ENCODE results near the gene STARD3.
"Not testable (repeated sequence)": the region's sequence is repeated elsewhere in the genome, so short reads cannot be mapped to it uniquely, and the experiment has no call there.

Gene STARD3

GRCh38 chr17:39674179-39674578 lies 37.2 kb downstream of the STARD3 start:
- DNase-seq = no peak

DNA sequence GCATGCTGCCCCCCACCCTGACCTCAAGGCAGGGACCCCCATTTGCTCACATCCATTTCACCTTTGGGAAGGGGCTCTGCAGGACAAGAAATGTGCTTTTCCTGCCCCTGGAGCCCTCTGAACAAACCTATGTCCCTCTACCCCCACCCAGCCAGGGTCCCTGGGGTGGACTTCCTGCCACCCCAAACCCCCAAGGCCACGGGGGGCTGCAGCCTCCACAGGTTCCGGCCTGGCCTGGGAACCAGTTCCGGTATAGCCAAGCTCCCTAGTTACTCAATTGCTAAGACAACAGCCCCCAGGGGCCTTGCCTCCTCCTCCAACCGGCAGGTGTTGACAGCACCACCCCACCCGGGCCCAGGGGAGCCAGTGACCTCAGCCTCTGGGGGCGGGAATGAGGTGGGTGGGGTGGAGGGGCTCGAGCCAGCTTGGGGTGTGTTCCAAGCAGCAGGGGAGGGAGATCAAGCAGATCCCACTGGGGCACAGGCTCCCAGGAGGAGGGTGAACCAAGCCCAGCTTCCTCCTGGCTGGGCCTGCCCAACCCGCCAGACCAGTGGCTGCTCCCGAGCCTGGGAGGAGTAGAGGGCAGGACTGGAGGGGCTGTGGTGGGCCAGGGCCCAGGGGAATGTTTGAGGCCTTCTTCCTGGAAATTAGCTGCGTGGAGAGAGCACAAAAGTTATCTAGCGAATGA lies 37.9 kb downstream of the STARD3 start:
- DNase-seq = peak; percentile 68

DNA sequence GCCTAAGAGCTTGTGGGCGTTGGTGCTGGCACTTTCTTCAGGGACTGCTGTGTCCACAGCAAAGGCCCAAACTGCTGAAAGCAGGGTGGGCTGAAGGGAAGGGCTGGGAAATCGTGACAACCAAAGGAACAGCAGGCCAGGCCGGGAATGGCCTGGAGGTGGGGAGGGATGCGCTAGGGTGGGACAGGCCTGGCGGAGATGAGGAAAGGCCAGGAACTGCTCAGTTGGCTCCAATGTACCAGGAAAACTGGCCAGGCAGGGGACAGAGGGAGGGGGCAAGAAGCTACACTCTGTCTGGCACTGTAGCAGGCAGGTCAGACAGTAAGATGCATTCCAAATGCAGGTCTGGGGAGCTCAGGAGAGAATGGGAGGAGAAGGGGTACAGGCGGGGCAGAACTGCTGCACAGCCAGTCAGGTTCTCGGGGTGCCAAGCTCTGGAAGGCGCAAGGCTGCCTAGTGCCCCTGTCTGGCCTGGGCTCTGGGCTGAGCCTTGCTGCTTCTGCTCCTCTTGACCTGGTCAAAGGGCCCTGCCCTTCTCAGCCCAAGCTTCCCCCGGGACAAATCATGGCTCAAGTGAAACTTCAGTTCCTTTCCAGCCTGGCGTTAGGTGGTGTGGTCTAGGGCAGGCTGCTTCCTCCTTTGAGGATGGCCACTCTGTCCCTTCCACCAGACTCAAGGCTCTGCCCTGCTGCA lies 38.6 kb downstream of the STARD3 start:
- DNase-seq = no peak

GRCh38 chr17:39676198-39676819 lies 39.4 kb downstream of the STARD3 start:
- peak; percentile 90 for DNase-seq

DNA sequence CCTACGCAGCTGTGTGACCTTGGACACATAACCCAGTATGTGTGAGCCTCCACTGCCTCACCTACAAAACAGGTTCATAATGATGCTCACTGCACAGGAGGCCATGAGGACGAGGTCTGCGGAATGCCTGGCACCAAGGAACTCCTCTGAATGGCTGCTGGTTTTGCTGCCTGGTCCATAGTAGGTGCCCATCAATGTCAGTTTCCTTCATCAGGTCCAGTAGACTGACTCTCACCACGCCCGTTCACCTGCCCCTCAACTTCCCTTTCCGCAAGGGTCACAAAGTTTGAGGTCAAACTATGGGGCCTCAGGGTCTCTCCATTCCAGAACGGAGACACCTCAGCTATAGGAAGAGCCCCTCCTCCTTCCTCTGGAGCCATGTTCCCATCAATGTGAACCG lies 40.1 kb downstream of the STARD3 start:
- DNase-seq = no peak

DNA sequence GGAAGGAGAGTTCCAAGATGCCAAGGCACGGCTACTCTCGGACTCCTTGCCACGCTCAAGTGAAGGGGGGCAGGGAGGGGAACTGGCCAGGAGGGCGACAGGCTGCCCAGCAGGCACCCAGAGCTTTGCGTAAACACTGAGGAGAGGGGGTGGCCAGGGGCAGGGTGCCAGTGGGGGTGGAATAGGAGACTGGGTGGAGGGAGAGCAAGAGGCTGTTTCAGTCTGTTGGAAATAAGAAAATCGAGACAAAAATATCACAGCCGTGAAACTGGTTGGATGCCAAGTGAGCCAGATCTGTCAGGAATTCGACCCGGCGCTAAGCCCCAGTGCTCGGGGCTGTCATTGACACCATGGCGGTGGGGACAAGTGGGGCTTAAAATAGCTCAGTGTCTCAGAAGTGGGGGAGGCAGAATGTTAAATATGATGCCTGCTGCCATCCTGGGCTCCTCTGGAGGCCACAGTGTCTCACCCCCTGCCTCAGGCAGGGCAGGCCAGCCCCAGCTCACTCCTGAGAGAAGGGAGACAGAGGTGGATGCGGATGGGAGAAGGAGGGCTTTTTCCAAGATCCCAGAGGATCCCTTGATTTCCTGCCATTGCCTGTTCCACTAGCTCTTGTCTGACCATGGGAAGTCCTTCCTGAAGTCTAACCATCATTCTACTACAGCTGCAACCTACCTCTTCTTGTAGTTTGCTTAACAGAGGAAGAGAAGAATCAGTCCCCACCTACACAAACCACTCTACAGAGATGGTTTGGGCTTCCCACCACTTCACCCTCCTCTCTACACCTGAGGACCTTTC lies 40.8 kb downstream of the STARD3 start:
- DNase-seq = no peak

- peak; percentile 59 for DNase-seq
Observed at GRCh38 chr17:39678340-39679116, 41.6 kb downstream of the STARD3 start.

- DNase-seq = peak; percentile 91
Observed at GRCh38 chr17:39679521-39680192, 42.7 kb downstream of the STARD3 start.

GRCh38 chr17:39683295-39683939 lies 46.5 kb downstream of the STARD3 start:
- peak; percentile 93 for DNase-seq

DNA sequence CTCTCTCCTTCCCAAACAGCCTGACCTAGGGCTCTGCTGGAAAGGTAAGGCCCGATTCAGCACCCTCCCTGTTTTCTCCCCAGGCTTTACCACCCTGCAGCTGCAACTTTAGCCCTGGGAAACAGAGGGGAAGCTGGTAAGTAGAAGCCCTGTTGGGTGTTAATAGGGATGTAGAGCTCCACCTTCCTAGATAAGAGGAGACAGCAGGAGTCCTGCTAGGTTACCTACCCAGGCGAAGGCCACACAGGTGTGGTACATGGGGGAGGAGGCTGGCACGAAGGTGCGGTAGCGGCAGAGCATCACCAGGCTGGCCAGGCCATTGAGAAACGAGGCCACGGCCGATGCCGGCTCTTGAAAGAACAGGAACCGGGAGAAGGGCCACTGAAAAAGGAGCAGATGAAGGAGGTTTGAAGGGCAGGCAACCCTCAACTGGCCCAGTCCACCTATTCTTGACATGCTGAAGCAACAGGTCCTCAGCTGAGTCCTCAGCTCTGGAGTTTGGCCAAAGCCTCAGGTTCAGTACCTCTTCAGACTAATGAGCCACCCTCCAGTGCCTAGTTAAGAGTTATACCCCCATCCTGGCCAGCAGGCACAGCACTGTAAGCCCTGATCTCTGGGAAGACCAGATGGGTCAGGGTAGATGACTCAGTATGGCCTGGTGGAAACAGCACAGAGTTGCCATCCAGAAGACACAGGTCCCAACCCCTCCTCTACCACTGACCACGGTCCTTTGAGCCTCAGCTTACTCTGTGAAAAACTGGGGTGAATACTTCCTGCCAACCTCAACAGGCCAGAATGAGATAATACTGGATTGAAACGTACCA lies 47.6 kb downstream of the STARD3 start:
- DNase-seq = peak; percentile 76

DNA sequence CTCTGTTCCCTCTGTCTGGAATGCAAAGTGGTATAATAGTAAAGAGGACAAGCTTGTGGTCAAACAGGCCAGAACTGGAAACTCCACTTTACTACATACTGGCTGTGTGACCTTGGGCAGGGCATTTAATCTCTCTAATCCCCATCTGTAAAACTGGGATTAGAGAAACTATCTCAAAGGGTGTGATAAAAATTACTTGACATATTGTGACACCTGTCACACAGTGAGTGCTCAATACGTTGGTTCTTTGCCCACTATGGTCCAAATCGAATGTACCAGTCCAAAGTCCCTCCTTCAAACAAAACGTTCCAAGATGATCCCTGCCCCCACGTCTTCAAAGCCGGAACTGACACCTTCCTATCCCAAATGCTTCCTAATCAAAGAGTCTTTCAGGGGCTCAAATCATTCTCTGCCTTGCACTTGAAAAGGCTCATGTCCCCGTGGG lies 50.2 kb downstream of the STARD3 start:
- peak; percentile 6 for DNase-seq

DNA sequence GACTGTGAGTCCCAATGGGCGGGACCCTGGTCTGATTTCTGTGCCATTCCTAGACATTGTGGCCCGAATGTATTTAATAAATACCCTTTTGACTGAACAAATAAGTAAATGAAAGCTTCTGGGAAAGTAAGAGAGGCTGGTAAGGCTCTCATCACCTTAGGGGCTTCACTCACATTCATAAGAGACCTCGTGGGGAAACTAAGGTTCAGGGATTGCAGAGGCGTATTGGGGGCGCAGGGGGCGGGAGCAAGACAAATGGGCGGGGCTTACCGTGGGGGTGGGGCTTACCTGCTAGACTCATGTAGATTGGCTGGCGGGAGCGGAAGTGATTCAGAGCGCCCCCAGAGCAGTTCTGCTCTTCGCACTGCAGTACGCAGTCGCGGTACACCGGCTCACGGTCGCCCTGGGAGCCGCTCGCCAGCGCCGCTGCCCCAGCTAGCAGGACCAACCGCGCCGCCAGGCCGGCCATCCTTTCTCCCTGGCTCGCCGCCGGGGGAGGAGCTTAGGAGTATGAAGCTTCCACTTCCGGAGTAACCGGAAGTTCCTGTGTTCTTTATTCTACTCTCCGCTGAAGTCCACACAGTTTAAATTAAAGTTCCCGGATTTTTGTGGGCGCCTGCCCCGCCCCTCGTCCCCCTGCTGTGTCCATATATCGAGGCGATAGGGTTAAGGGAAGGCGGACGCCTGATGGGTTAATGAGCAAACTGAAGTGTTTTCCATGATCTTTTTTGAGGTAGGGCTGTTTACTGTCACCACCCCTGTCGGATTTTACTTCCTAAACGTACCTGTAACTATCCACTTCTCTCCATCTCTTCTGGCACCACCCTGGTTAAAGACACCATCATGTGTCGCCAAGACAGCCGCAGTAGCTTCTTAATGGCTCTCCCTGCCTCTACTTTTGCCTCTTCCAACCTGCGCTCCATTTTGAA lies 50.9 kb downstream of the STARD3 start, which contains the start of gene PGAP3:
Gene PGAP3, minus strand, starts transcription at position 512 of the 929 bp plus-strand sequence. Its CDS starts 43 bp downstream, at position 469.
- peak; percentile 96 for DNase-seq

DNA sequence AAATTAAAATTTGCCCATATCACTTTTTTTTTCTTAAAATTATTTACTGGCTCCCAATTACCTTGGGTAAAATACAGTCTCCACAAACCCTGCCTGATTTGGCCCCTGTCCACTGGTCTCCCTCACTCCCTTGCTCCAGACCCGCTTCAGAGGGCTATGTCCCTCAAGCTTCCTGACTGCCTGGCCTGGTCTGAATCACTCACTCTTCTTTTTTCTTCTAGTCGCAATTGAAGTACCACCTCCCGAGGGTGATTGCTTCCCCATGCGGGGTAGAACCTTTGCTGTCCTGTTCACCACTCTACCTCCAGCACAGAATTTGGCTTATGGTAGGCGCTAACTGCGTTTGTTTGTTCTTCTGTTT lies 51.5 kb downstream of the STARD3 start:
- peak; percentile 23 for DNase-seq

DNA sequence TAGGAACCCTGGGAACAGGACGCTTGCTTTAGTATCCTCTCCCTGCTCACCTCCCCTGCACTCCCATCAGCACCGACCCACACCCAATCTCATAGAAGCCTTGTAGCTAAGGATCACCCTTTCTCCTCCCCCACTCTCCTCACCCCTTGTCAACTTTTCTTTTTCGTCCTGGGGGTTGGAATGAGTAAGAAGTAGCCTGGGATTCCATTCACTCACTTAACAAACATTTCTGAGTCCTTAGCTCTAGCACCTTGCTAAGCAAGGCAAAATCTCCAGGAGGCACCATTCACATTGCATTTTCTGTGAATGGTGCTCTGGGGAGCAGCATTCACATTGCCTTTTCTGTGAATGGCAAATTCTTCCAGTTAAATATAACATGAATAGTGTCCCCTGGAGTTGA lies 52.0 kb downstream of the STARD3 start:
- DNase-seq = peak; percentile 15

- no peak for DNase-seq
Observed at GRCh38 chr17:39694593-39694992, 57.6 kb downstream of the STARD3 start.

DNA sequence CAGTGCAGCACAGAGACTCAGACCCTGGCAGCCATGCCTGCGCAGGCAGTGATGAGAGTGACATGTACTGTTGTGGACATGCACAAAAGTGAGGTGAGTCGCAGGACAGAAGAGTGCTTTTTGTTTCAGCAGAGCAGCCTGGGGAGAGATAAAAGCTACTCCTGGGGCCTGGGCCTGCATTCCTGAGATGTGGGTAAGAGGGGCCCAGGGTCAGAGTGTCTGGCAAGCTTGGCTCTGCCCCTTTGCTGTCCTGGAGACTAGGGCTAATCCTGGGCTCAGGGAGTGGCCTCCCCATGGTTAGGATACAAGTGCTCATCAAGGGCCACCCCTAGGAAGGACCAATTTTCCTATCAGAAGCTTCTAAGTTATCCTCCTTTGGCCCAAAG lies 58.1 kb downstream of the STARD3 start:
- DNase-seq = no peak

DNA sequence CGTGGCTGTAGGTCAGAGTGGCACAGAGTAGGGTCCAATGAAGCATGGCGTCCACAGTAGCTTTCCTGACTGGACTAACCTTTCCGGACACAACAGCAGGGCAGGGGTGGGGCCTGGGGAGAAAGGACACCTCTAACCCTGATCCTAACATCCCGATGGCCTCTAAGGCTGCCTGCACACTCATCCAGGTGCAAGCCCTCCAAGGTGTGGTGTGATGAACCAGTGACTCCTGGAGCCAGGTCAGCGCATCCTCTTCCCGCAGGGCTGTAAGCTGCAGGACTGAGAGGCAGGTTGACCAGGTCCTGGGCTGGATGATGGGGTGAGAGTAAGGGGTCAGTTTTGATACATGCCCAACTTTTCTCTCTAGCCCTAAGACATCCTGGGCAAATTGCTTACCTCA lies 59.8 kb downstream of the STARD3 start:
- DNase-seq = no peak

GRCh38 chr17:39697961-39698360 lies 61.0 kb downstream of the STARD3 start:
- DNase-seq = peak; percentile 31

DNA sequence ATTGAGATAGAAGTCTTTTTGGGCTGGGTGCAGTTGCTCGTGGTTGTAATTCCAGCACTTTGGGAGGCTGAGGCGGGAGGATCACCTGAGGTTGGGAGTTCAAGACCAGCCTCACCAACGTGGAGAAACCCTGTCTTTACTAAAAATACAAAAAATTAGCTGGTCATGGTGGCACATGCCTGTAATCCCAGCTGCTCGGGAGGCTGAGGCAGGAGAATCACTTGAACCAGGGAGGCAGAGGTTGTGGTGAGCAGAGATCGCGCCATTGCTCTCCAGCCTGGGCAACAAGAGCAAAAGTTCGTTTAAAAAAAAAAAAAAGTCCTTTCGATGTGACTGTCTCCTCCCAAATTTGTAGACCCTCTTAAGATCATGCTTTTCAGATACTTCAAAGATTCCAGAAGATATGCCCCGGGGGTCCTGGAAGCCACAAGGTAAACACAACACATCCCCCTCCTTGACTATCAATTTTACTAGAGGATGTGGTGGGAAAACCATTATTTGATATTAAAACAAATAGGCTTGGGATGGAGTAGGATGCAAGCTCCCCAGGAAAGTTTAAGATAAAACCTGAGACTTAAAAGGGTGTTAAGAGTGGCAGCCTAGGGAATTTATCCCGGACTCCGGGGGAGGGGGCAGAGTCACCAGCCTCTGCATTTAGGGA lies 62.3 kb downstream of the STARD3 start:
- DNase-seq = not testable (repeated sequence)

All from hematopoietic multipotent progenitor cell treated with erythropoietin and hydrocortisone succinate and interleukin-3 and kit ligand, for 8 days (in vitro differentiated cells).